Activated effector memory CD4-positive, alpha-beta T cell treated with anti-CD3 and anti-CD28 coated beads, Interleukin-2, amount 50 U/mL, for 16 hours (primary cell): ENCODE results near the gene RAB25.
A peak's percentile ranks its signal among the peaks of the same experiment; 100 is the strongest.

Source experiments
- DNase-seq: peaks from one replicate; pipeline ENCODE4 v3.0.0-alpha.2; 2020

Gene RAB25

DNA sequence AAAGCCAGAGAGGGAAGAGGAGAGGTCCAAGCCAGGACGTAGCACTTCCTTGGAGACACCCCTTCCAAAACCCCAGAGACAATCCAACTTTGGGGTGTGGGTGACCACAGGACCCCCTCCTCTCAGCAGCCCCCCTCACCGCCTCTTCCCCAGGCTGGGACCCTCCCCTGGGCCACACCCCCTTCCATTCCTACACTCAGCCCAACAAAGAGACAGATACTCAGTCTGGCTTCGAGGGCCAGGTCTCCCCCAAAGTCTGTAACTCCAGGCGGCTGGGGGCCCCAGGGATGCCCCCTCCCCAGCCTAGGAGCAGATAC, 19.9 kb downstream of the RAB25 start:
- DNase-seq = no peak

DNA sequence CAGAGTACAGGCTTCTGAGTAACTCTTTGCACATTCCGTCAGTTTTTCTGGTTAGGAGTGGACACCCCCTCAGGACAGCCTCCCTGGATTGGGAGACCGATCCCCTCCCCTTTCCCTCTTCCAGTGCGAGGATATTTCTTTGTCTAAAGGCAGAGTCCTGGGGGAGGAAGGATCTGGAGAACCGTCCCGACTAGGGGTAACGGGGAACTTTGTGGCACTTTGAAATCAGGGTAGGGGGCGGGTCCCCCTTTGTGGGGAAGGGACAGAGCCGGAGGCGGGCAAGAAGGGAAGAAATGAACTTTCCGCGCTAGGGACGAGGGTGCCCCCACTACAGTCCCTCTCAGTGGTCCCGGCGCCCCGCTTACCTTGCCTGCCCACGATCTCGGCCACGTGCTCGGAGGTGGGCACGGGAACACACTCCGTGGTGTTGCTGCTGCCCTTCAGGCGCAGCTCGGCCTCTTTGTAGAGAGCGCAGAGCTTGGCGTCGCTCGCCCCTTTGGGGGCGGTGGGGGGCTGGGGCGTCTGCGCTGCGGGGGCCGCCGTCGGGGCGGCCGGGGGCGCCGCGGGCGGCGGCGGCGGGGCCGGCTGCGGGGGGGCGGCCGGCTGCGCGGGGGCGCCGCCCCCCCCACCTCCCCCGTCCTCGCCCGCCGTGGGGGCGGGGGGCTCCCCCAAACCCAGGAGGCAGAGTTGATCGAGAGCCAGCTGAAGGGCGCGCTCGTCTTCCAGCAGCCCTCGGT, 20.4 kb downstream of the RAB25 start:
- DNase-seq = no peak

GRCh38 chr1:156081917-156082308, 21.0 kb downstream of the RAB25 start:
- no peak for DNase-seq

DNA sequence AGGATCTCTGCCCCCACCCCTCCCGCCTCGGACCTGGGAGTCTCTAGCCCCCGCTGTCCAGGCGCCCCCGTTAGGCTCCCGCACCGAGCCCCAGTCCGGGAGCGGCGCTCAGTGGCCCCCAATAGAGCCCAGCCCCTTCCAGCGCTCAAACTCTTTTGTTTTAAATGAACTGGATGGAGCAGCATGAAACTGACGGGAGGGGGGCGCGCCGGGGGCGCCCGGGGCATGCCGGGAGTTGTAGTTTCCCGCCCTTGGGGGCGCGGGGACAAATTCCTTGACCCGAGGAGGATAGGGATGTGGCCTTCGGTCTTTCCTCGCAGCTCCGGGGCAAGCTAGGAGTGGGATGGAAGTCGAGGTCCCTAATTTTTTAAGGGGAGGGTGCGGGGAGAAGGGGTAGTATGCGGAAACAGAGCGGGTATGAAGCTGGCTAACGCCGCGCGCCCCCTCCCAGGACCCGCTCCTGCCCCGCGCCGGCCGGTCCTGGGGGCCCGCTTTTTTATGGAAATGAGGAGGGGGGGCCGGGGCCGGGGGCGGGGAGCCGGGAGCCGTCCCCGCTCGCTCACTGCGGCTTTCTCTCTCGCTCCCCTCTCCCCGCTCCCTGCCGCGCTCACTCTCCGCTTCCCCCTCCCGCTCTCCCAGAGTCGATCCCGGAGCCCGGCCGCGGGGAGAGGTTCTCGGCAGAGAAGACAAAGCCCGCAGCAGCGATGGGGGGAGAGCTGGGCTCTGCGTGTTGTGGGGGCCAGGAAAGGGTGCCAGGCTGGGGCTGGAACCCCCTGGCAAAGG, 21.5 kb downstream of the RAB25 start, which contains the start of gene MEX3A:
Gene MEX3A (minus strand): TSS at position 157 of the 783 bp plus-strand sequence. CDS start 467 bp downstream, outside the sequence.
- DNase-seq = peak; percentile 87

DNA sequence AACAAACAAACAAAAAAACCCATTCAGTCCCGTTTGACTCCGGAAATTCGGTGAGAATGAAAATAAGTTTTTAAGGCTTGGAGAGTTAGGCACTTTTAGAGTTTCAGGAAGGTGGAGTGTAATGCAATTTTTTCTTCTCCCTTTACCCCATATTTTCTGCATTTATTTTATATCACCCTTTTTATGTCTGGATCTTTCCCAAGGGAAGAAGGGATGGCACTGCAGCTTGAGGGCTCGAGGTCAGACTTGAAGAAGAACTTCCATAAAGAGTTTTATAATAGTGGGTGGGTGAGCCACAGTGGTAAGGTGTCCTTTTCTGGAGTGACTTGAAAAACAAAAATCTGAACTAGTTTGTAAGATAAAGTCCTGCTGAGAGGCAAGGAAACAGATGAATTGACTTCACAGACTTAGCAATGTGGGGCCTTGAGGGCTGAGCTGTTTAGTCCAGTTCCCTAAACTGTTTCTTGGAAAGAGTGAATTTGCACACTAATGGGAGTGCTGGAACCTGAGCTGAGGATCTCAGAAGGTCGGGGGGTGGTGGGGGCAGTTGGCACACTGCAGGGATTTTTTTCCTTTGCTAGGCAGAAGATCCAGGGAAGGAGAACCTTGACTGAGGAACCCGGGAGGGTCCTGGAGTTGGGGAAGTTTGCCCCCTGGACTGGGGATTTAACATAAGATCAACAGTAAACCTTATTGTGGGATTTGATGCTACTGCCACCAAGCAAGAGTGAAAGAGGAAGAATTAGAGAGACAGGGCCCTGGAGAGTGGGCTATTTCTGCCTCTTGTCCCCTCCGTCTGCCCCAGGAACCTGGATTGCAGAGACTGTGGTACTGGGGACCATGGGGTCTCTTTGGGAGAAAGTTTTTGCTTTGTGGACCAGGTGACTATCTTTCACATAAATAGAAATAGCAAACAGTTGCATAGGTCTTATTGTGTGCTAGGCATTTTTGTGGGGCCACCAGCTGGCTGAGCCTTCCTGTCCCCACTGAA, 23.1 kb downstream of the RAB25 start:
- DNase-seq = no peak

GRCh38 chr1:156086256-156086662, 25.3 kb downstream of the RAB25 start:
- no peak for DNase-seq

DNA sequence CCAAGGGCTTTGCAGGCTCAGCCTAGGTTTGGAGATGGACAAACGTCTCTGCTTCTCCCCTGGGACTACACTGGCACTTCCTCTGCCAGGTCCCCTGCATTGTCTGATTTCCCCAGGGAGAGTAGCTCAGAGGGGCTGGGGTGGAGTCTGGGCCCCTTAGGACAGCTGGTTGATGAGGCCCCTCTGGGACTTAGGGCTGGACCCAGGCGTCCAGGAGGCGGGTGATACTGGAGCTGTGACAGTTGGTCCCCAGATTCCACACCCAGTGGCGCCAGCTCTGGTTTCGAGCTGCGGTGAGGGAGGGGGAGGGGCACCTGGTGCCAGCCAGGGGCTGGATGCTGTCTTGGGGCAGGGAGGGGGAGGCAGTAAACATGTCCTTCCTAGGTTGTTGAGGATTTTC, 28.7 kb downstream of the RAB25 start:
- DNase-seq = no peak

DNA sequence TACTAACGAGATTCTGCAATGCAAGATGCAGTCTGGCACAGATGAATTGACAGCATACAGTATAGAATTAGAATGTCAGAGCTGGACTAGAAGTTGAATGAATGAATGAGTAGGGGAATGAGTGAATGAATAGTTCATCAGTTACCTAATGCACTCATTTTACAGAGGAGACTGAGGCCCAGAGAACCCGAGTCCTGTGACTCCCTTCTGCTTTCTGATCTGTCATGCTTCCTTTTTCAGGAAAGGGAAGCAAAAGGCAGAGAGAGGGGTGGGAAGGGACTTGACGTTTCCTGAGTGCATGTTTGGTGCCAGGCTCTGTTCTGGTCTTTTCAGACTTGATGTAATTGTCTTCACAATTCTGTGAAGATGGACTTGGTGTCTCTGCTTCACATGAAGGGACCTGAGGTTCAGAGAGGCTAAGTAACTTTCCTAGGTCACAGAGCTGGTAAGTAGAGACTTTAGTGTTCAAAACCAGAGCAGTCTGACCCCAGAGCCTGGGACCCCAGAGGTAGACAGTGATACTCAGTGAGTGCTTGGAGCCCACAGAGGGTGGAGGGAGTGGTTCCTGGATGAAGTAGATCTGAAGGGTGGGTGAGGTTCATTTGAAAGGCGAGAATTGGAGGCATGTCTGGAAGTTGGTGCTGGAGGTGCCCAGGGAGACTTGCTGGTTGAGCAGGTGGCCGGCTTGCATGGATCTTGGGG, 29.3 kb downstream of the RAB25 start:
- no peak for DNase-seq

- DNase-seq = peak; percentile 96
Measured at GRCh38 chr1:156090840-156091188, 29.9 kb downstream of the RAB25 start.

DNA sequence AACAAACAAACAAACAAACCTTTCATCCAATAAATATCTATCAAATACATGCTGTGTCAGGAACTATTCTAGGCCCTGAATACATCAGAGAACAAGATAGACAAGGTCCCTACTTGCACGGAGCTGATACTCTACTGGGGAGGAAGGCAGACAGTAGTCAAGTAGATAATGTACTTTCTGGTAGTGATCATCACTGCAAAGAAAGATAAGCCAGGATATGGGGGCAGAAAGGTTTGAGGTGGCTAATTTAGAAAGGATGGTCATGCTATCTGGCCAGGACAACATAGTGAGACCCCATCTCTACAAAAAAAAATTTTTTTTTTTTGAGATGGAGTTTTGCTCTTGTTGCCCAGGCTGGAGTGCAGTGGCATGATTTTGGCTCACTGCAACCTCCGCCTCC, 30.6 kb downstream of the RAB25 start:
- no peak for DNase-seq

DNA sequence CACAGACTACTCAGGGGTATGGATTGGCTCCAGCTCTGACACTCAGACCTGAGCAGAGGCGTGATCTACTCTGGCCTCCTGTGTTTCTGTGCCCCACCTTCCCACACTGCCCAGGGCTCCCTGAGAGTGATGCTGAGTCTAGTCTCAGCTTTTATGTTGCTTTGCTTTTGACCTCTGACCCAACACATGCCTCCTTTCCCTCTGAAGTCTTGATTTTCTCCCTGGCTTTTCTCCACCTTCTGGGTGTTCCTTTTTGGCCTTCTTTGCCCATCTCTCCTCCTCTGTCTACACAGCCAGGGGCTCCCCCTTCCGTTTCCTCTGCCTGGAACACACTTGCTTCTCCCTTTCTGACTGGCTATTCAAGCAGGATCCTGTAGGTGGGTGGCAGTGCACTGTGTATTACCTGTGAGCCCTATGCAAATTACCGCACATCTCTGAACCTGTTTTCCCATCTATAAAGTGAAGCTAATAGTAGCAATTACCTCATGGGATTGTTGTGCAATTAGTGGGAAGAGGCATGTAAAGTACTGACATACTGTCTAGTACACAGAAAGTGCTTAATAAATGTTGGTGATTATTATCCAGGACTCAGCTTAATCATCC, 35.0 kb downstream of the RAB25 start:
- DNase-seq = no peak

DNA sequence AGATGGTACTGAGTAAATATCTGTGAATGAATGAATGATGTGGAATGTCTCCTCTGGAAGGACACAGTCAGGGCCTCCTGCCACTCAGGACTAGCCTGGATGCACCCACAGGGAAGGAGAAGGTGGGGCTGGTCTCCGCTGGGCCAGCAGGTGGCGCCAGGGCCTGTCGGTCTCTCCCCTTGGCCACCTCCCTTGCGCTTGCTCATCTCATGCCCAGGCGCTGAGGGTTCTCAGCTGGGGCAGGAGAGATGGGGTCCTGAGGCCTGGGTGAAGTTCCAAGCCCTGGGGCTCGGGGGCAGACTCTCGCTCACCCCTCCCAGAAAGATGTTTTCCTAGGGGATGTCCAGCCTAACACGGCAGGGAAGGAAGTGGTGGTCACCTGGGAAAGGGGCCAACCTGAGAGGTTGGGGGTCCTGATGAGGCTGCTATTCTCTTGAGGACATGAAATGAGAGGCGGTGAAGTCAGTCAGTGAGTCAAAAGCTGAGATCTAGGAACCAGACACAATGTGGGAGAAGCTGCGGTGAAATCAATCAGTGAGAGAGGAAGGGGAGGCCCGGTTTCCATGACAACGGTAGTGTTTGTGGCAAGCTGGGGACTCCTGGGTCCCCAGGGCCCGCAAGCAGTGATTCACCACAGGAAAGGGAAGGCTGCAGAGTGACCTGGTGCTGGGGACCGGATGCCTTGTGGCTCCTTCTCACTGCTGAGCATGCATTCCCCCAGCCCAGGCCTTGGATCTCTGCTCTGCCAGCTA, 35.9 kb downstream of the RAB25 start:
- DNase-seq = peak; percentile 95

DNA sequence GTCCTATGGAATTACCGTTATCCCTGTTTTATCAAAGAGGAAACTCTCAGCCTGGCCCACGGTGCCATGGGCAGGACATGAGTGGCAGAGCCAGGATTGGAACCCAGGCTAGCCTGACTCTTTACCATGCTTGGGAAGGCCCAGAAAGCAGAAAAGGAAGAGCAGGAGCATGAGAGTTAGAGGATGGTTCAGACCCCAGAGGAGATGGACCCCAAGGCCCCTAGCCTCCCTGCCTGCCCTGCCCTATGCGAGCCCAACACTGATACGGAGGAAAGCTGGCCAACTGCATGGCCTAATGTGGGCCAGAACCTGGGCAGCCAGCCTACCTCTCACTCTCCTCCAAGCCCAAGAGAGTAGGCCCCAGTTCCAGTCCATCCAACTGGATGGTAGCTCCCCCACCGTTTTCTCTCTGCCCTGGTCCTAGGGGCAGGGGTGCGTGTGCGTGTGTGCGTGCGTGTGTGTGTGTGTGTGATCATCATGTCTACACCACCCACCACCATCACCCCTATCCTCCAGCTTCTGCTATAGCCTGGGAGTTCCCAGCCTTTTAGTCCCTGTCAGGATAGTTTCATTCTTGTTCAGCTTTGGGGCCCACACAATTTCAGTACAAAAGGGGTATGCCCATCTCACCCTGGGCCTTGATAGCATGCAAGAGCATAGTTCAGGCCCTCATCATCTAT, 36.7 kb downstream of the RAB25 start:
- peak; percentile 81 for DNase-seq

- DNase-seq = no peak
Measured at GRCh38 chr1:156098784-156099183, 37.8 kb downstream of the RAB25 start.

- DNase-seq = no peak
Measured at GRCh38 chr1:156099282-156099681, 38.3 kb downstream of the RAB25 start.

- DNase-seq = no peak
Measured at GRCh38 chr1:156100205-156100995, 39.4 kb downstream of the RAB25 start.

DNA sequence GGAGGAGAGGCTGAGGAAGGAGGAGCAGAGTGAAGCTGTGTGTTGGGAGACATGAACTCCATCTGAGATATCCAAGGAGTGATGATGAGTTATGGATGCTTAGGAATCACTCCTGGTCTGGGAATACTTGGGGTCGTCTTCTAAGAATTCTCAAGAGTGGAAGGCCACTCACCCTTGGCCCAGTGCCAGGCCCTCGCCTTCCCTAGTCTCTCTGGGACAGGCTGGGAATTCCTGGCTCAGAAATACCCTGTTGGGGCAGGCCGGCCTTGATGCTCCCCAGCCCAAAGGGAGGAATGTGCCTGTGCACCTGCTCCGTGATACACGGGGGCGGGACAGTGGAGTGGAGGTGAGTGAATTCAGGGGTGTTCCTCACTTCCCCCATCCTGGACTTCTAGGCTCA, 40.9 kb downstream of the RAB25 start:
- DNase-seq = no peak

DNA sequence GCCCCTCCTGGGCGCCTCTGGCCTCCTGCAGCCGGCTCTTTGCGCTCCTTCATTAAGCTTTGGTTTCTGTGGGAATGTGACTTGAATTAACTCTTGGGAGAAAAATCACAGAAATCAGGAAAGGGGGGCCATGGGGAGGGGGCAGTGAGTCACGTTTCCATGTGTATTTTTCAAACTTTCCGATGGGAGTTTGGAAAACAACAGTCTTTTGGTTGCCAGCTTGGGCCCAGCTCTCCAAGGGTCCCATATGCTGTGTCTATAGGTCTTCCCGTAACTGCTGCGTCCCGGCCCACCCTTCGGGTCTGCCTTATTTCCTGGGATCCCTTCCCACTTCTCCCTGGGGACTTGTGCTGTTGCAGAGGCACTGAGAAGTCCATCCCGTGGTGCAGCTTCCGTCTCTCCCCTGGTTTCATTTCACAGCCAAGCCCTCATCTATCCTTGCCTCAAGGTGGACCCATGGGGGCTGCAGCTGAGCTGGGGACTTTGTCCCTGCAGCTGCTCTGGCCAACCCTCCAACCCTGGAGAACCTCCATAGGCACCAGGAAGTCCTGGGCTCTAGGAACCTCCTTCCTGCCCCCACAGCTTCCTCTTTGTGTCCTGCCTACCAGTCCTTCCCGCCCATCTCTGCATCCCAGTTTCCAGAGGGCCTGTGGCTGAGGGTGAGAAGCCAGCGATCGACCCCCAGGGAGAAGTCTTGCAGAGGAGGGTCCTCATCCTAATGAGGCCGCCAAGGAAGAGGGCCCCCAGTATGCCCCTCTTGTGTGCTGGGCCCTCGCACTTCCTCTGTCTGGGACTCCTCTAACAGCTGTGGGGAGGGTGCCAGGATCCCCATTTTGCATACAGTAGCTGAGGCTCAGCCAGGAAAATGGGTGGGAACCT, 41.9 kb downstream of the RAB25 start:
- no peak for DNase-seq

DNA sequence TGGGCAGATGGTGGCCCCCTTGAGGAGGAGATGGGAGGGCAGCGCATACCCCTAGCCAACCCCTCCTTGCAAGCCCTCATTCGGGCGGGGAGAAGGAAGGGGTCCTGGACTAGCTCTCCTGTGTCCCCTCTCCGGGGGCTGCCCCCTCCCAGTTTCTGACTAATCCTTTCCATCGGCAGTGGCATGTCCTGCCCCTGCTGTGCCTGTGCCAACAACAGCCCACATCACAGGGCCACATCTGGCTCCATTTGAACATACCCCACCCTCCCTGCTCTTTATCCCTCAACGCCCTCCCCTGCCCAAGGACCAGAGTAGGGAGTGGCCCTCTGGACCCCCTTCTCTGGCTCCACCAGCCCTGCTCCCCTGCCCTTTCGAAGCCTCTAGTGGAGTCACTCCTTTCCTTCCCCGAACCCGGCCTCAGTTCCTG, 42.6 kb downstream of the RAB25 start:
- peak; percentile 86 for DNase-seq
